ENCODE data around the gene SF1.

SF1 gene

GRCh38 chr11:64759722-64760719 is 18.3 kb downstream of the SF1 start, which contains the start of gene PYGM:
TSS of gene PYGM (minus strand) at chr11:64759974. CDS start at chr11:64759898, 76 bp downstream.
- no peak for DNase-seq

- DNase-seq: no peak
Observed at GRCh38 chr11:64759131-64759721, 19.1 kb downstream of the SF1 start.

- DNase-seq: no peak
Observed at GRCh38 chr11:64758330-64759079, 19.8 kb downstream of the SF1 start.

GRCh38 chr11:64757549-64758329 is 20.6 kb downstream of the SF1 start:
- no peak for DNase-seq

- no peak for DNase-seq
Observed at GRCh38 chr11:64755681-64756361, 22.5 kb downstream of the SF1 start.

GRCh38 chr11:64754919-64755662 is 23.3 kb downstream of the SF1 start:
- no peak for DNase-seq

- DNase-seq: no peak
Observed at GRCh38 chr11:64754124-64754918, 24.0 kb downstream of the SF1 start.

GRCh38 chr11:64753380-64754123 is 24.8 kb downstream of the SF1 start:
- DNase-seq: no peak

GRCh38 chr11:64753019-64753379 is 25.3 kb downstream of the SF1 start:
- DNase-seq: no peak

- DNase-seq: no peak
Observed at GRCh38 chr11:64752175-64752970, 26.0 kb downstream of the SF1 start.

- DNase-seq: no peak
Observed at GRCh38 chr11:64751580-64751979, 26.8 kb downstream of the SF1 start.

- DNase-seq: no peak
Observed at GRCh38 chr11:64751136-64751535, 27.2 kb downstream of the SF1 start.

GRCh38 chr11:64750361-64751054 is 27.8 kb downstream of the SF1 start:
- no peak for DNase-seq

GRCh38 chr11:64747961-64748665 is 30.2 kb downstream of the SF1 start:
- no peak for DNase-seq

- no peak for DNase-seq
Observed at GRCh38 chr11:64746486-64746885, 31.9 kb downstream of the SF1 start.

- DNase-seq: peak; percentile 68
Observed at GRCh38 chr11:64745521-64746328, 32.6 kb downstream of the SF1 start.

- DNase-seq: peak; percentile 56
Observed at GRCh38 chr11:64745189-64745520, 33.2 kb downstream of the SF1 start.
